Activated CD8-positive, alpha-beta memory T cell treated with anti-CD3 and anti-CD28 coated beads for 24 hours (primary cell): ENCODE data around the gene TUSC2.
"Not testable (repeated sequence)": the region's sequence is repeated elsewhere in the genome, so short reads cannot be mapped to it uniquely, and the experiment has no call there.

Experiments
- DNase-seq: peaks from one replicate; pipeline ENCODE4 v3.0.0-alpha.2; 2020

Gene TUSC2

DNA sequence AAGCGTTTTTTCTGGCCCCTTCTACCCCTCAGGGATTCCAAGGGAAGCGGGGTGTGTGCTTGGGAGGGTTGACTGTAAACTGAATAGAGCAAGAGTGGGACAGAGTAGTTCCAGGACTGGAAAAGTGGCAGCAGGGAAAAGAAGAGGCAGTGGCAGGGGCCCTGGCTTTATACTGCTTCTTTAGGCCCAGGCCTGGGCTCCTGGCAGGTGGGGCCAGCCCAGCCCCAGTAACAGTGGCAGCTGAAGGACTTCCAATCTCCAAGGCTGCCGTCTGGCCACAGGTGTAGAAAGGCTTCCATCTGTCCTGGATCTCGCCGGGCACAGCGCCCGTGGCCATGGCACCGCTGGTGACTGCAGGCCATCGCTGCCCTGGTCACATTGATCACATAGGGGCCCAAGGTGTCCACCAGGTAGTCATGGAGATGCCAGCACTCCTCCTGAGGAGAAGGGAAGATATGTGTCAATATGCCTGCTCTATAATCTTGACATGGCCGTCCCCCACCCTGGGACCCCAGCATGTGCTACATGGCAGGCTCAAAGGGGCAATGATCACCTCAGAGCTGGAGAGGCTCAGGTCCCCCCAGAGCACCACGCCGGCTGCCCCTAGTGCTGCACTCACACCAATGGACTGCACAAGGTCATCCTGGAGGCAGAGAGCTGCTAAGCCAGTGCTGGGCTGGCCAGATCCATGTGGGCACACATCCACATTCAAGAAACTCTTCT, 34.8 kb downstream of the TUSC2 start:
- DNase-seq, result no peak

- peak; percentile 93 for DNase-seq
These were observed 35.6 kb downstream of the TUSC2 start, which contains the start of gene IFRD2 for GRCh38 chr3:50292159-50293078. Gene IFRD2, minus strand, starts transcription at chr3:50292429. Its CDS starts 155 bp downstream, at chr3:50292274.

DNA sequence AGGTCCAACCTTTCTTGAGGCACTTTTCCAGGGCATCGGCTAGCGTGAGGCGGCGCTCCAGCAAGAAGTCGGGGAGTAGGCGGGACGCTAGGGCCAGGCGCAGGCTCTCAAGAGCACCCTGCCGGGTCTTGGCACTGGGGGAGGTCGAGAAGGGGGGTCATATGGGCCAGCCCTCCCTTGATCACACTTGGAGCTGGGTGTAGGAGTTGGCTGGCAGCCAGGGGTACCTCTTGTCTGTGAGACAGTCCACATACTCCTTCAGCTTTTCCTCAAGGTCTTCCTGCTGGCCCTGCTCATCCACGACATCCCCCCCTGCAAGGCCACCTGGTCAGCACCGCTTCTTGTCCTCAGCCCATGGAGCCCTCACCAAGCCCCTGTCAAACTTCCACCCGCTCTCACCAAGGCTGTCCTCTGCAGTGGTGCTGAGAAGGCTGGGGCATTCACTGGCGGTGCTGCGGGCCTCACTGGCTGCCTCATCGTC, 37.8 kb downstream of the TUSC2 start:
- no peak for DNase-seq

- no peak for DNase-seq
These were observed 38.9 kb downstream of the TUSC2 start for GRCh38 chr3:50289130-50289529.

DNA sequence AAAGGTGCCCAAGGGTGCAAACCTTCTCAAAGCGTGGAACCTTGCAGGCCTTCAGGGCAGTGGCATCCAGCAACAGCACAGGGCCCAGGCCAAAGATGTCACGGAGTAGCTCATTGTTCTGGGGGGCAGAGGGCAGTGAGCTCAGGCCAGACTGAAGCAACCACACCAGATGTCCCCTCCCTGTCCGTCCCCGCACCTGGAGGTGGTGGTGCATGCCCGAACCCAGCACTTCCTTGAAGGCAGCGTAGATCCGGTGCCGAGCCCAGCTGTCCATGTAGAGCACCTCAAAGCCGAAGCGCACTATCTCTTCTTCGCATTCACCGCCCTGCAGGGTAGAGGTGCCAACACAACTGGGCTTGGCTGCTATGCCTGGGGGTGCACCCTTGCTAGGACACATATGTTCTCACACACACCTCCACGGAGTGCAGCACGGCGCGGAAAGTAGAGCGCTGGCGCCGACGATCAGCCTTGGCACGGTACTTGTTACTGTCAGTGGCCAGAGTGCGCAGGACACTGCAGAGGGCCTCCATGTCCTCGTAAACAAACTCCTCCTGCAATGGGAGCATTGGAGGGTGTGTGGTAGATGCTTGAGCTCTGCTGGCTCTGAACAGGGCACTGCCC, 39.5 kb downstream of the TUSC2 start:
- no peak for DNase-seq

GRCh38 chr3:50287262-50287661, 40.8 kb downstream of the TUSC2 start:
- no peak for DNase-seq

GRCh38 chr3:50286322-50287227, 41.4 kb downstream of the TUSC2 start:
- no peak for DNase-seq

GRCh38 chr3:50284121-50284520, 43.9 kb downstream of the TUSC2 start:
- DNase-seq, result not testable (repeated sequence)

DNA sequence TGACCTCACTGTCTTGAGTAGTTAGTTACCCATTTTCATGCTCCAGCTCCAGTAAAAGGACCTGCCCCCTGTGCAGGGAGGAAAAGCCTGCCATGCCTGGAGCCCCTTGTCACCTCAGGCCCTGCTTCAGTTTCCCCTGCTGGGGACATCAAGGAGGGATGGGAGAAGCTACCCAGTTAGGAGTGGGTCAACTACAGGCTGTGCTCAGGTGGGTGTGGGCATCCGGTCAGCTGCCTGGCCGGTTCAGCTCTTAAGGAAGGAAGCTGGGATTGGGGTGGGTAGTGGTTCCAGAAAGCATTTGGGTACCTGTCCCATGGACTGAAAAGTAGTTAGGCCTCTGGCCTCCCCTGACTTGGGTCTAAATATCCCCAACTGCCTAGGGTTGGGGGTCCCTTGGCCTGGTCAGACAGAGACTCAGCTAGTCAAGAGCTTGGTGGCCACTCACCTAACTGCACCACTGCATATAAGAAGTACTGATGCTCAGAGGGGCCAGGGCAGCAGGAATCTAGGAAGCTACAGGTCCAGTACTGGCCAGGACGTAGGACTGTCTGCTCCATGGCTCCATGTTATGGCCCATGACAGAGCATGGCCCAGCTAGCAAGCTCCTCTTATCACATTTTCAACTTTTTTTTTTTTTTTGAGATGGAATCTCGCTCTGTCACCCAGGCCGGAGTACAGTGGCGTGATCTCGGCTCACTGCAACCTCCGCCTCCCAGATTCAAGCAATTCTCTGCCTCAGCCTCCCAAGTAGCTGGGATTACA, 48.6 kb downstream of the TUSC2 start:
- no peak for DNase-seq

GRCh38 chr3:50278880-50279224, 49.2 kb downstream of the TUSC2 start, which contains the start of gene LSMEM2:
Gene LSMEM2, plus strand, starts transcription at chr3:50279087. Its CDS starts 27 bp downstream, at chr3:50279114.
- no peak for DNase-seq

- no peak for DNase-seq
These were observed 49.7 kb downstream of the TUSC2 start for GRCh38 chr3:50278123-50278879.

GRCh38 chr3:50276762-50277101, 51.3 kb downstream of the TUSC2 start:
- DNase-seq, result no peak

- DNase-seq, result no peak
These were observed 51.8 kb downstream of the TUSC2 start for GRCh38 chr3:50275996-50276761.

DNA sequence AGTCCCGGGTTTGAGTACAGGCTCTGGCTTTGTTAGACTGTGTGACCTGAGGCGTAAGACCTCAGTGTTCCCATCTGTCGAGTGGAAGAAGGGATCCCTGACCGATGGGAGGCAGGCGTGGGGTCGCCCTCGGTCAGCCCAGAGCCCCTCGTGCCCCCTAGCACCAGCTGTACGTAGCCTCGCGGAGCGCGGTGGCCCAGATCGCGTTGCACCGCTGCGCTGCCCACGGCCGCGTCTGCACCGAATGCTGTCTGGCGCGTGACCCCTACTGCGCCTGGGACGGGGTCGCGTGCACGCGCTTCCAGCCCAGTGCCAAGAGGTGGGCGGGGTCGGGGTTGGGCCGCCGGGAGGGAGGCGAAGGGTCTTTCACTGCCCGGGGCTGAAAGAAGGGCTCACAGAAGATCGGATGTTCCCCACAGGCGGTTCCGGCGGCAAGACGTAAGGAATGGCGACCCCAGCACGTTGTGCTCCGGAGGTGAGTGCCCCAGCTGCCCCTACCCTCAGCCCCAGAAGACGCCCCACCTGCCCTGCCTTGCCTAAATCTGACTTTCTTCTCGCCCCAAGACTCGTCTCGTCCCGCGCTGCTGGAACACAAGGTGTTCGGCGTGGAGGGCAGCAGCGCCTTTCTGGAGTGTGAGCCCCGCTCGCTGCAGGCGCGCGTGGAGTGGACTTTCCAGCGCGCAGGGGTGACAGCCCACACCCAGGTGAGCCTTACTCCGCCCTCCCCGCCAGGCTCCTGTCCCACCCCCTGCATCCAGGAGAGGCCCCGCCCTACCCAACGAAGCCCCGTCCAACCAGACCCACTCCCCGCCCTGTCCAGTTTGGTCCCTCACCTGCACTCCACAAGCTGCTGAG, 52.7 kb downstream of the TUSC2 start:
- DNase-seq, result no peak
